HG03060 (cell line): Measurements from ENCODE around the gene ABO.
"Not testable (repeated sequence)": the region's sequence is repeated elsewhere in the genome, so short reads cannot be mapped to it uniquely, and the experiment has no call there.

Experiments used
- ATAC-seq: cut with Tn5 transposase; IDR thresholded peaks from one replicate; pipeline ENCODE4 v1.9.1; 2021; ENCODE audit warnings: low read depth, moderate number of reproducible peaks; ENCODE audit not compliant: unreplicated experiment

The ABO gene

DNA sequence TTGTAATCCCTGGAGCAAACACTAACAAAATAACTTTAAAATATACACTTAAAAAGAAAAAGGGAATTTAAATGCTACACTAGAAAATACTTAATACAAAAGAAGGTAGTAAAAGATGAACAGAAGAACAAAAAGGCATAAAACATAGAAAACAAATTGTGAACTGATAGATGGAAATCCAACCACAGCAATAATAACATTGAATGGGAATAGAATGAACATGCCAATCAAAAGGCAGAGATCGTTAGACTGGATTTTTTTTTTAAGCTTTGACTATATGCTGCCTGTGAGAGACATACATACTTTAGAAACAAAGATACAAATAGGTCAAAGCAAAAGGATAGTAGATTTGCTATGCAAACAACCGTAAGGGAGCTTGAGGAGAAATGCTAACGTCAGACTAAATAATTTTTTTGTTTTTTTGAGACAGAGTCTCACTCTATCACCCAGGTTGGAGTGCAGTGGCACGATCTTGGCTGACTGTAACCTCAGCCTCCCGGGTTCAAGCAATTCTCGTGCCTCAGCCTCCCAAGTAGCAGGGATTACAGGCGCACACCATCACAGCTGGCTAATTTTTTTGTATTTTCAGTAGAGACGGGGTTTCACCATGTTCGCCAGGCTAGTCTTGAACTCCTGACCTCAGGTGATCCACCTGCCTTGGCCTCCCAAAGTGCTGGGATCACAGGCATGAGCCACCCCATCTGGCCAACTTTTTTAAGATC is 6.5 kb downstream of the ABO start:
- no peak for ATAC-seq

DNA sequence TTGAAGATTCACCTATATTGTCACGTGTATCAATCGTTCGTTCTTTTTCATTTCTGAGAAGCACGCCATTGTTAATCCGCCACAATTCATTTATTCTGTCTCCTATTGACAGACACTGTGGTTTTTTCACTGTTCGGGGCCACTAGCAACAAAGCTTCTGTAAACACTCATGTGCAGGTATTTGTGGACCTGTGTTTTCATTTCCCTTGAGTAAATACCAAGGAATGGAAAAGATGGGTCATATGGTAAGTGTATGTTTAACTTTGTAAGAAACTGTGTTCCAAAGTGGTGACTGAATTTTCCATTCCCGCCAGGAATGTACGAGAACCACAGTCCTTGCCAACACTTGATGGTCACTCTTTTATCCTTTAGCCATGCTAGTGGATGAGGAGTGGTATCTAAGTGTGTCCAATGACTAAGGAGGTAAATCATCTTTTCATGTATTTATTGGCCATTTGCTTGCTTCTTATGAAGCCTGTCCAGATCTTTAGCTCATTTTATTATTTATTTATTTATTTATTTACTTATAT is 10.7 kb downstream of the ABO start:
- ATAC-seq: no peak

DNA sequence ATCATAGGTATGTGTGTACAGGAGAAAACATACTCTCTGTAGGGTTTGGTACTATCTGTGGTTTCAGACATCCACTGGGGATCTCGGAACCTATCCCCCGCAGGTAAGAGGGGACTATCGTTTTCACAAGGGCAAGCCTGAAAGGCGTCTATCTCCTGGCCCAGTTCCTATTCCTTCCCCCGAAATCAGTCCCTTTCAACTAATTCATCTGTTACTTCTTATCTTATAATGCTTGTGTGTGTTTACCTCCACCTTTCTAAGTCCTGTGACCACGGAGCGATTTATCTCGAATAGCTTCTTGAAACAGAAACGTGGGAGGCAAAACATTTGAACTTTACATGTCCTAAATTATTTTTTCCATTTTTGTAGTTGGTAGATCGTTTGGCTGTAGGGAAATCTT is 11.4 kb downstream of the ABO start:
- no peak for ATAC-seq

DNA sequence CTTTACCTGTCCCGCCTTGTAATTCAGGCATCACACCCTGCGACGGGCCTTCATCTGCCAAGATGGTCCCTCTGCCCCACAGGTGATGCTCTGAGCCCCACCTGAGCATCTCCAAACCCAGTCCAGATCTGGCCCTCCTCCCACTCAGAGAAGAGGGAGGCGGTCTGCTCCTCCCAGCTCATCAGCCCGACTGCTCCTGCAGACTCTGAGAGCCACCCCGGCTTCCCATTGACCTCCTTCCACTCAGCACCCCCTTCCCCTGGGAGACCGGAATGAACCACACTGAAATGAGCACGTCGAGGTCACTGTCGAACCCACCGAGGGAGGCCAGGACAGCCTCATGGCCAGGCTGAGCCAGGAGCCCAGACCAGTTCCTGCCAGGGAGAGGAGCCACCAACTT is 12.8 kb downstream of the ABO start:
- no peak for ATAC-seq

DNA sequence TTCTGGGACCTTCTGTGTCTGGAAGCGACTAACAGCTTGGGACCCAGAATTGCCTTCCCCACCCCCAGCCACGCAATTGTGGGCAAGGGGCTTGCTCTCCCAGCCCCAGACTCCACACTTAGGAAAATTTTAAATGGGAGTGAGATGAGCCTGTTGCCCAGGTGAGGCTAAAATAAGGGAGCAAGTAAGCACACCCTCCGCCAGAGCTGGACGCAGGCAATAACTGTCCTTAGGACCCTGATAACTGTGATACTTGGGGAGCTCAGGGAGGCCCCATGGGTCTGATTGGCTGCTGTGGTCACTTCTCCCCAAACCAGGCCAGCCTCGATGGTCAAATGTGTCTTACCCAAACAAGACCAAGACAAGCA is 13.3 kb downstream of the ABO start:
- ATAC-seq: no peak

DNA sequence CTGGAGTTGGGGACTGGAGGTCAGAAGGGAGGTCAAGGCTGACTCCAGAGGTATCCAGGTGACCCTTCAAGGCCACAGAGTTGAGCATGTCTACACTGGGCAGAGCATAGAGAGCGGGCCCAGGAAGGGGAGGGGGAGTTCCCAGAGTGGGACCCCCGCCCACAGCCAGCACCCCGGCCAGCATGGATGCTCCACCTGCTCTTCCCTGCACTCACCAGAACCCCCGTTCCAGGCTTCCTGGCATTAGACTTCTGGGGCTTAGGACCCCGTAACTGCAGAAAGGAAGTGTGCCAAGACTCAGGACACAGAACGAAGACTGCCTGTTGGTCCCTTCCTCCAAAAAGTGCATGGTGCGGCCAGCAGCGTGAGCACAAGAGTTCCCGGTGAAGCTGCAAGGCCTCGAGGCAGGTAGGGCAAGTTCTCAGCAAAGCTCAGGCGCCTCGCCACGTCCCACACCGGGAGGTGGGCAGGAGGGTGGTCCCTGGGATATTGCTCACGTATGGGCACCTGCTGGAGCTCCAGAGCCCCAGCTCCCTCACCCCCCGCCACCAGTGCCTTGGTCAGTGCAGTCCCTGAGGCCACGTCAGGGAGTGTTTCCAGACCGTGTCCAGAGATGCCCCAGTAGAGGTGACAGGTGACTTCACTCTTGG is 13.8 kb downstream of the ABO start:
- no peak for ATAC-seq

DNA sequence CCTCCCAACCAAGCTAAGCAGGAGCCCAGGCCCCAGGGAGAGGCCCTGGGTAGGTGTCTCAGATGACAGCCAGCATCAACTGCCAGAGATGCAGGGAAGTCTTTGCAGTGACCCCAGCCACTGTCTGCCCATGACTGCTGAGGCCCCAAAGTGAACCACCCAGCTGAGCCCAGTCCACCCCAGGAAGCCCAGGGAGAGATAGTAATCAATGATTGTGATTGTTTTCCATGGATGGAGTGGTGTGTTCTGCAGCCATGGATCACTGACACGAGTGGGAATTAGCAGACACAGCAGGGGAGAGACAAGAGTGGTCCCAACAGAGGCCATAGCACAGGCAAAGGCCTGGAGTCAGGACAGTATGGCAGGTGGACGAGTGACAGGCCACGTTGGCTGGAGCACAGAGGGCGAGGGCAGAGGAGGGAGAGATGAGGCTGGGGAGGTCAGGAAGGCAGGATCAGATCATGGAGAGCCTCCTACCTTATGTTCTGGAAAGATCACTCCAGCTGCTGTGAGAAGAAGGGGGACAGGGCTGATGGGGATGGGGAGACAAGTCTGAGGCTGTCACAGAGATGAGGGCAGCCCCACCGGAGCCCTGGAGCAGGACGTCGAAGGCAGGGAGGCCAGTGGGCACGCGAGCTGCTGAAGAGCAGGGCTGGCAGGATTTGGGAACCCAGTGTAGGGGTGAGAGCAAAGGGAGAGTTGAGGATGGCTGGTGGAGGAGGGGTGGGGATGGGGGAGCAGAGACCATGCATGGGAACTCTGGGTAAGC is 14.5 kb downstream of the ABO start:
- no peak for ATAC-seq

DNA sequence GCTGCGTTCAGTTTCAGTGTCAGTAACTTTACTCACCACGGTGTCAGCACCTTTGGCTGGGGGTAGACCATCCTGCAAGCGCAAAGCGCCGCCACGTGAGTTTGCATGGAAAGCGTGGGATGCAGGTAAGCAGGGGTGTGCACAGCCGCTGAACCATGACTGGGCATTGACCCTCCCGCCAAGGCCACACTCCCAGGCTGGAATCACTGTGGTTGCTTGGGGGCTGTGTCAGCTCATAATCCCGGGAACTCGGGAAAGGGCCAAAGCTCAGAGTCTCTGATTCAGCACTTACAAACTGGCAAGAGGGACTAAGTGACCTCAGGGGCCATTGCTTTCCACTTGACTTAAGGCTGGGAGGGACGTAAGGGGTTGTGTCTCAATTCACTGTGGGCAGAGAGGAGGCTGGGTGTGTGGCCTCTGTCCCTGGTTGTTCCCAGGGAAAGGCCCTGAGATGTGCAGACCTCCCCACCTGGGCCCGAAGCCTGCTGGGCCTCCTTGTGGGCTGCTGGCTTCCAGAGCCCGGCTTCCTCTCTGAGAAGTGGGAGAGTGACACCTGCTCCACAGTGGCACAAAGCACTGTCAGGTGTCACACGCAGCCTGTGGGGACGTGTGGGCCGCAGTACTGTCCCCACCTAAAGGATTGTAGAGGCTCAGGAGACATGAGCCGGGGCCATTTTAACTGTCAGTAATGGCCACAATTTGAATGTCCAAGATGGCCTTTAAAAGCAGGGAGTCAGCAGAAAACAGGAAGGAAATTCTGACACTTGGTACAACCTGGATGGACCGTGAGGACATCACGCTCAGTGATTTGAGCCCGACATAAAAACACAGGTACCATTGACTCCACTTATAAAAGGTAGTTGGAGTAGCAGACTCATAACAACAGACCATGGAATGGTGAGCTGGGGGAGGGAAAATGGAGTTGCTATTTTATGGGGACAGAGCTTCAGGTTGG is 16.7 kb downstream of the ABO start:
- no peak for ATAC-seq

DNA sequence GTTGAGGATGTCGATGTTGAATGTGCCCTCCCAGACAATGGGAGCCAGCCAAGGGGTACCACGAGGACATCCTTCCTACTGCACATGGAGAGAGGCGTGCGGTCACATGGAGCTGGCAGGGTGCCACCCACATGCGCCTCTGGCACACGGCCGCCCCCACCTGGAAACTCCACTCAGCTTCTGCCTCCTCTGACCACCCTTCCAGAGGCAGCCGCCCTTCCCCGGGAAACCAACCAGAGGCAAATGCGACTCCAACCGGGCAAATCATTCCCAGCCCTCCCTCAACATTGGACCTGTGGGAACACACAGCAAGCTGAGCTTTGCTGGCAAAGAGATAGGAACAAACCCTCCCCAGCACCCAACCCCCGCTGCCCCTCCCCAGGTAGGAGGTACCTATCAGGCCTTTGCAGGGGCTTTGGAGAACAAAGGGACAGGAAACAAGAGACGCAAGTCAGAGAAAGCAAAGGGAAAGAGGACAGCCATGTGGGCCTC is 17.5 kb downstream of the ABO start:
- no peak for ATAC-seq

DNA sequence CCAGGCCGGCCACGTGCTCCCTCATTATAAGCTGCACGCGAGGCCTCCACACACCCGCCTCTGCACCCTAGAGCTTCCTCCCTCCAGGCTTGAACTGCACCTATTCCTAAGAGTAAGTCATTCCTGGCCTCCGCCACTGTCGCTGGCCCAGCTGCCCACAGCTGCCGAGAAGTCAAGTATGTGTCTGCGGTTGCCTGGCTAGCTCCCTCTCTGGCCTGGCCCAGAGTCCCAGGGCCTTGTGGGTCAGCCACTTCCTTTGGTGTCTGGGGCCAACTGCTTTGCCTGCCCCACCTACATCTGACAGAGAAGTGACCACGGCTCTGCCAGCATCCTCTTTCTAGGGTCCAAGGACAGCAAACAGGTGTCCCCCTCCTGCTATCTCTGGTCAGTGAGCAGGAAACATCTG is 18.3 kb downstream of the ABO start:
- no peak for ATAC-seq

DNA sequence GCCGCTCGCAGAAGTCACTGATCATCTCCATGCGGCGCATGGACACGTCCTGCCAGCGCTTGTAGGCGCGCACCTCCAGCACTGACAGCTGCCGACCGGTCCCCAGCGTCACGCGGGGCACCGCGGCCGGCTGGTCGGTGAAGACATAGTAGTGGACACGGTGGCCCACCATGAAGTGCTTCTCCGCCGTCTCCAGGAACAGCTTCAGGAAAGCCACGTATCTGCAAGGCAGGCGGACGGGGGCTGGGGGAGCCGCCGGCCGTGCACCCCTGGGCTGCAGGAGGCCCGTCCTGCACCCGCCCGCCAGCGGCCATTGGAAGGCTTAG is 18.9 kb downstream of the ABO start:
- no peak for ATAC-seq

DNA sequence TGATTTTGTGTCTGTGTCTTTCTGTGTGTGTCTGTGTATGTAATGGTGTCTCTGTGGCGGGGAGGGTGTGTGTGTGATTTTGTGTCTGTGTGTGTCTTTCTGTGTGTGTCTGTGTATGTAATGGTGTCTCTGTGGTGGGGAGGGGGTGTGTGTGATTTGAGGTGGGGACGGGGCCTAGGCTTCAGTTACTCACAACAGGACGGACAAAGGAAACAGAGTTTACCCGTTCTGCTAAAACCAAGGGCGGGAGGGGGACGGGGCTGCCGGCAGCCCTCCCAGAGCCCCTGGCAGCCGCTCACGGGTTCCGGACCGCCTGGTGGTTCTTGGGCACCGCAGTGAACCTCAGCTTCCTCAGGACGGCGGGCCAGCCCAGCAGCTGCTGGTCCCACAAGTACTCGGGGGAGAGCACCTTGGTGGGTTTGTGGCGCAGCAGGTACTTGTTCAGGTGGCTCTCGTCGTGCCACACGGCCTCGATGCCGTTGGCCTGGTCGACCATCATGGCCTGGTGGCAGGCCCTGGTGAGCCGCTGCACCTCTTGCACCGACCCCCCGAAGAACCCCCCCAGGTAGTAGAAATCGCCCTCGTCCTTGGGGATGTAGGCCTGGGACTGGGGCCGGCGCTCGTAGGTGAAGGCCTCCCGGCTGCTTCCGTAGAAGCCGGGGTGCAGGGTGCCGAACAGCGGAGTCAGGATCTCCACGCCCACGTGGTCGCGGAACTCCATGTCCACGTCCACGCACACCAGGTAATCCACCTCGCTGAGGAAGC is 19.4 kb downstream of the ABO start:
- no peak for ATAC-seq

DNA sequence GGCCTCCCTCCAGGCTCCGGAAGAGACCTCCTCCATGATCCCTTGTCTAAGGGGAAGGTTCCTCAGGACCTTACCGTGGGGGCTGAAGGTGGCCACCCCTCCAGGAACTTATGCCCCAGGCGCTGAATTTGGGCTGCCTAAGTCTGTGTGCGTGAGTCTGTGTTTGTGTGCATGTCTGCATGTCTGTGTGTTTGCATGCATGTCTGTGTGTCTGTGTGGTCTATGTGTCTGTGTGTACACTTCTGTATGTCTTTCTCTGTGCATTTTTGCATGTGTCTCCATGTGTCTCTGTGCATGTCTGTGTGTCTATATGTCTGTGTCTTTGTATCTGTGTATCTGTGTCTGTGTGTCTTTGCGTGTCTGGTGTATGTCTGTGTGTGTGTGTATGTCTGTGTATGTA is 20.5 kb downstream of the ABO start:
- ATAC-seq: no peak

DNA sequence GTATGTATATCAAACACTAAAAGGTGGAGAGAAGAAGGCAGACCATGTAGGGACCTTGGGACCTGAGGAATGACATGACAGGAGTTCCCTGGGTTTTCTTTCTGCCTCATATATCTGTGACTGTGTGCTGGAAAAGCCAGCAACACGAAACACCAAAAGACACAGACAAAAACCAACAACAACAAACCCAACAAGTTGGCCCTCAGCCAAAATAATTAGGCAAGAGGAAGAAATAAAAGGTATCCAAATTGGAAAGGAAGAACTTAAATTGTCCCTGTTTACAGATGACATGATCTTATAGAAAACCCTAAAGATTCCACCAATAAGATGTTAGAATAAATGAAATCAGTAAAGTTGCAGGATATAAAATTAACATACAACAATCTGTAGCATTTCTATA is 21.7 kb downstream of the ABO start:
- no peak for ATAC-seq

DNA sequence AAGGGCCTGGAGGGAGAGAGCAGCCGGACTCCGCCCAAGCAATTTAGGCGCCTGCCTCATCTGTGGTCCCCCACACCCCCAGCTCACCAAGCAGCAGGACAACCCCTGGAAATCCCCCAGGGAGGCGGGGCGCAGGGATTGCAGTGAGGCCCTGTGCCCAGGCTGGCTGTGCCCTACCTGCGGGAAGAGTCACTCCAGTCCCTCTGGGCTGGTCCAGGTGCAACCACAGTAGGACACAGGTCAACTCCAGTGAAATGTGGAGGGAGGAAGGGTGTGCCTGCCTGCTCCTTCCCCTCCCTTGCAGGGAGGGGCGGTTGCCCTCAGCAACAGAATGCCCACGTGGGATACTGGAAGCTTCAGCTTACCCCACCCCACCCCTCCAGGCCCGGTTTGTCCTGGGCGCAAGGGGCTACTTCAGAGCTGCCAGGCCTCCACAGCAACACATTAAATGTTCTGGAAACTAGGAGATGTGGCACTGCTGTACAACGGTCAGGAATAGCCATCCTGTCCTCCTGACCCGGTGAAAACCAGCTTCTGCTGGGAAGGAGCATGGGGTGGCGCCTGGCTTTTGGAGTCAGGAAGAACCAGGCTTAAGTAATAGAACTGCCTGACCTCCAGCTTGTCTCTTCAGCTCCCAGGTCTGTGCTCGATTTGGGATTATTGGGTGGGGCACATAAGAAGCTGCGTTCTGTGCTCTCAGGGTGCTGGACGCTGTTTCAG is 22.5 kb downstream of the ABO start:
- no peak for ATAC-seq

DNA sequence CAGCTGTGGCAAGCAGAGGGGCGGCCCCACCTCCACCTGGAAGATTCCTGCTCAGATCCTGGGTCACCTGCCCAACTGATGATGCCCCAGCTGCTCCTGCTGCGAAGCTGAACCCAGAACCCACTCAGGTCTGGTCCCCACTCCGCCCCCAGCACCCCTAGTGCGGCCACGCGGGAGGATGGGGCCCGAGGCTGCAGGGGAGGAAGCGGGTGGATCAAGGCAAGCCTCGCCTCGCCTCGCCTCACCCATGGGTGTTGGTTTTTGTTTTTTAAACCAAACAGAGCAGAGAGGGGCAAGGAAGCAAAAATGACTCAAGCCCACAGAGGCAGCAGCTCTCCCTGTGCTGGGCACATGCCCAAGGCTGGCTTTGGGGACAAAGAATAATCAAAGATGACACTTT is 23.2 kb downstream of the ABO start:
- no peak for ATAC-seq

DNA sequence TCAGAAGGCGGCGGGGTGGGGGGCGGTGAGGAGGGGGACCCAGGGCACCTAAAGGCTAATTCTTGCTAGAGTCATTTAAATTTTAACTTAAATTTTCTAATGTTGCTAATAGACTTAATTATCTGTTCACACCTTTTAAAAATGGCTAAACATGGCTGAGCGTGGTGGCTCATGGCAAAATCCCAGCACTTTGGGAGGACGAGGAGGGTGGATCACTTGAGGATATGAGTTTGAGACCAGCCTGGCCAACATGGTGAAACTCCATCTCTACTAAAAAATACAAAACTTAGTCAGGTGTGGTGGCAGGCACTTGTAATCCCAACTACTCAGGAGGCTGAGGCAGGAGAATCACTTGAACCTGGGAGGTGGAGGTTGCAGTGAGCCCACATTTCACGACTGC is 23.8 kb downstream of the ABO start:
- not testable (repeated sequence) for ATAC-seq

DNA sequence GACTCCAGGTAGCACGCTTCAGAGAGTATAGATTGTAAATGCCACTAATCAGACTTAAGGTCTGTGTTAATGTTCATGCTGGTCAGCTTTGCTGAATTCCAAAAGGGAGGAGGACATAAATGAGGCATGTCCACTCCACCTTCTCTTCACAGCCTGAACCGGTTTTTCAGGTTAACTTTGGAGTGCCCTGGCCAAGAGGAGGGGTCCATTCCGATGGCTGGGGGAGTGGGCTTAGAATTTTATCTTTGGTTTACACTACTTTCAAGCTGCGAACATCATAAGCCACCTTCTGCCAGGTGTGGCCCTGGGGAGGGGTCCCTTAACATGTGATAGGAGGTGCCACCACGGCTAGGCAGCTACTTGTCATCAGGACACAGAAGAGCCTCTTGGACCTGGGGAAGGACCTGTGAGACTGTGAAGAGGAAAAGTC is 24.2 kb downstream of the ABO start:
- no peak for ATAC-seq

DNA sequence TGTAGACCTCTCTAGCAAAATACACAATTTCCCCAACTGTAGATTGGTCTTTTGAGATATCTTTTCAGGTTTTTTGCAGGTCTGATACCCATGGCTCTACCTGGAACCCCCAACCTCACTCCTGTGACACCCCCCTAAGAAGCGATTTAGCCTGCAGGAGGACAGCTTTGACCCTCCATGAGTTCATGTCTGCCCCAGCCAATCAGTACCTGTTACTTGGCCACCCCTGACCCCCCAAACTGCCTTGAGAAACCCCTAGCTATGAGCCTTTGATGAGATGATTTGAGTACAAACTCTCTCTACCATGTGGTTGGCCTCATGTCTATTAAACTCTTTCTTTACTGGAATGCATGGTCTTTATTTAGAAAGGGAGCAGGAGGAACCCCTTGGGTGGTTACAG is 25.7 kb downstream of the ABO start:
- no peak for ATAC-seq
